GM12891 (cell line): Measurements from ENCODE around the gene OTX1.

Experiments
- DNase-seq: peaks from one replicate; pipeline ENCODE4 v3.0.0; 2011; ENCODE audit warnings: low spot score; ENCODE audit not compliant: insufficient read length
- FAIRE-seq: peaks from 2 replicates; lab custom pipeline; 2011; peaks lifted over from hg19 to GRCh38; lab: Jason Lieb, UNC
- PAX5 ChIP-seq: IDR thresholded peaks from 2 replicates; pipeline ENCODE4 v1.6.1; 2011; ENCODE audit warnings: low read length, moderate library complexity, mild to moderate bottlenecking; ENCODE audit not compliant: insufficient read depth, severe bottlenecking
- POLR2A ChIP-seq: IDR thresholded peaks from 2 replicates; pipeline ENCODE4 v1.6.1; 2011; ENCODE audit warnings: low read depth, low read length, control low read depth
- POLR2AphosphoS5 ChIP-seq: IDR thresholded peaks from 2 replicates; pipeline ENCODE4 v1.6.1; 2011; ENCODE audit warnings: low read depth, low read length, control low read depth
- POU2F2 ChIP-seq: IDR thresholded peaks from 2 replicates; pipeline ENCODE4 v1.6.1; 2011; ENCODE audit warnings: low read depth, mild to moderate bottlenecking, control low read depth, low read length, moderate library complexity
- SPI1 ChIP-seq: IDR thresholded peaks from 2 replicates; pipeline ENCODE4 v1.6.1; 2011; ENCODE audit warnings: low read depth, low read length, control low read depth
- TAF1 ChIP-seq: IDR thresholded peaks from 2 replicates; pipeline ENCODE4 v1.6.1; 2011; ENCODE audit warnings: low read depth, low read length, control low read depth

OTX1 gene

DNA sequence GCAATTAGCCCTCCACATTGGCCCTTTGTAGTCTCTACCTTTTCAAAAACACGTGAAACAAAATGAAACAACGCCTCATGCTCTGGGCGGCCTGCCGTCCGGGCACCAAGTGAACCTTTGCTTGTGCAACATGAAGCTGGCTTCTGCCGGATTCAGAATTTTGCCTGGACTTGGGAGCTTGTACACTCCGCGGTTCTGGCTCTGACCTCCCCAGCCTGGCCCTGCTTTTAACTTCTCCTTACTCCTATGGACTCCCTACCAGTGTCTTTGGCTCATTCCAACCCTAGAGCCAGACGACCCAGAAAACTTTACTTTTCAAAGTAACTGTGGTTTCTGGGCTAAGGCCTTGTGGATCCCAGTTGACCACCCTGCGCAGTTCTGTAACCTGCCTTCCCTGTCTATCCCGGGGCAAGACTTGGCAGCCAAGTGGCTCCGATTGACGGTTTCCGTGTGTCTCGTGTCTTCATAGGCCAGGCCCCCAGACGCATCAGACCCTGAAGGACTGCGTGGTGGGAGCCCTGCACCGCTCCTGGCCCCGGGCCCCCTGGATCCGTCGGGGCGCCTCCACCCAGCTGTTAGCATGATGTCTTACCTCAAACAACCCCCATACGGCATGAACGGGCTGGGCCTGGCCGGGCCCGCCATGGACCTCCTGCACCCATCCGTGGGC lies 1.9 kb downstream of the OTX1 start:
- DNase-seq = no peak
- no peak for FAIRE-seq
- TF ChIP-seq POLR2AphosphoS5 (no peak), POU2F2 (no peak), POLR2A (no peak), SPI1 (no peak), TAF1 (no peak)

DNA sequence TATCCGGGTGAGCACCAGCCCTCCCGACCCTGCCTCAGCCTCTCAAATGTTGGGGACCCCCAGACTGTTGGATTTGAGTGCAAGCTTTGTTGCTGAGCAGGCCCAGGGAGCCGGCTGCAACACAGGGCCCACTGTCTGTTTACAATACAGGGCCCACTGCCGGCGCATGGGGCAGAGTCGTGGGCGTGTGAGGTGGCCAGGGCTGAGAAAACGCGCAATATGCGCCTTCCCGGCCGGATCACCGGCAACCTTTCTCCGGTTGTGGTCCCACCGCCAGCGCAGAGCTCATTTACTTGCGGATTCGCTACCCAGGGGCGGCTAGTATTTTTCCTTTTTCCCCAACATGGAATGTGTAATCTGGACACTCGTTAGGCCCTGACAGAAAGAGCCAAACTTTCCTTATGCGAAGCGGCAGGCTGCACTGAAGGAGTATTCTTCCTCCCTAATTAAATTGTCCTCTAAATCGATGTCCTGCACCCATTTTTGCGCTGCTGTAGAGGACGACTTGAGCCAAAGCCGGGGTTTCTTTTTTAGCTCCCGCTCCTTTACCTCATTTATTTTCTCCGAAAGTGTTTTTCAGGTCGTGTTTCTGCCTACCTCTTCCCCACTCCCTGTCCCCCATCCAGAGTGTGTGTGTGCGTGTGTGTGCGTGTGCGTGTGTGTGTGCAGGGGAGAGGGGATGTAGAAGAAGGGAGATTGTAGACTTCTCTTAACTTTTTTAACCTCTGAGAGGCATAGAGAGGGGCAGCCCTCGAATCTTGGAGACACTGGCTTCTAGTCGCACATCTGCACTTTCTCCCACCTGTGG lies 2.7 kb downstream of the OTX1 start:
- FAIRE-seq (no peak), DNase-seq (no peak)
- TF ChIP-seq SPI1 = no peak
- no peak for TF ChIP-seq TAF1
- no peak for TF ChIP-seq PAX5
- no peak for TF ChIP-seq POLR2AphosphoS5
- no peak for TF ChIP-seq POU2F2
- no peak for TF ChIP-seq POLR2A

DNA sequence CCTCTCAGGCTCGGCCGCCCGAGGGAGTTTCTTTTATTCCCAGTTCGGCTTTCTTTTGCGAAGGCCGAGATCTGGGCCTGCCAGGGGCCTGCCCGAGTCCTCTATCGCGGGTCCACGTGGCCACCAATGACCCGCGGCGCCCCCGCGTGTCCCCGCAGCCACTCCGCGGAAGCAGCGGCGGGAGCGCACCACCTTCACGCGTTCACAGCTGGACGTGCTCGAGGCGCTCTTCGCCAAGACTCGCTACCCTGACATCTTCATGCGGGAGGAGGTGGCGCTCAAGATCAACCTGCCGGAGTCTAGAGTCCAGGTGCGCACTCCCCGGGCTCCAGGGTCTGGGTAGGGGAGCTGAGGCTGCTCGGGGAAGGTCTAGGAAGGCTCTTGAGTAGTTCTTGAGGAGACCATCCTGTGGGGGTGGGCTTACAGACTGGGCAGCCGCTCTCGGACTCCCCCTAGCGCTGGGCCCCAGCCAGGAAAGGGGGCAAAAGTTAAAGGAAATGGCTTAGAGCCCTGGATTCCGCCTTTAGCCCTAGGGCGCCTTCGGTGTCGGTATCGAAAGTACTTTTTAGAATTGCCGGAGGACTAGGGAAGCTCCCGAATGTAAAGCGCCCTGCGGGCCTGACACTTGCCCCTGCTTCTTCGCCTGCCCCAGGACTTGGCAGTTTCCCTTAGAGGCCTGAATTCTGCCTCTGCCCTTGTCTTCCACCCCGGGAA lies 3.4 kb downstream of the OTX1 start:
- DNase-seq (no peak), FAIRE-seq (no peak)
- TF ChIP-seq POLR2A (no peak), POLR2AphosphoS5 (no peak), POU2F2 (no peak), SPI1 (no peak), TAF1 (no peak)

DNA sequence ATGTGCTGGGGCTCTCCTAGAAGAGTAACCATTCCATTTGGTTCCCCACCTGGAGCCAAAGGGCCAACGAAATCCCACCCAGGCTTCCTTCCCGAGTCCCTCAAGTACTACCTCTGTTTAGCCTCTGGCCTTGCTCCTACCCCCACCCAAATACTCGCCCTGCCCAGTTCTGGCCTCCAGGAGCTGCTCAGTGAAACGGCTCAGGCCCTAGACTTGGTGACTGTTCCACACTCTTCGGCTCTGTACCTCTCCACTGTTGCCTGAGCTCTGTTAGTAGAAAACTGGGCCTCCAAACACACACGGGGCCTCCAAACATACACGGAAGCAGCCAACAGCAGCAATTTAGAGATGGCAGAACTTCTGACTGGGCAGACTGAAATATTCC lies 4.2 kb downstream of the OTX1 start:
- TF ChIP-seq POLR2A (no peak), SPI1 (no peak), POLR2AphosphoS5 (no peak), PAX5 (no peak), POU2F2 (no peak), TAF1 (no peak)
- no peak for DNase-seq
- no peak for FAIRE-seq

DNA sequence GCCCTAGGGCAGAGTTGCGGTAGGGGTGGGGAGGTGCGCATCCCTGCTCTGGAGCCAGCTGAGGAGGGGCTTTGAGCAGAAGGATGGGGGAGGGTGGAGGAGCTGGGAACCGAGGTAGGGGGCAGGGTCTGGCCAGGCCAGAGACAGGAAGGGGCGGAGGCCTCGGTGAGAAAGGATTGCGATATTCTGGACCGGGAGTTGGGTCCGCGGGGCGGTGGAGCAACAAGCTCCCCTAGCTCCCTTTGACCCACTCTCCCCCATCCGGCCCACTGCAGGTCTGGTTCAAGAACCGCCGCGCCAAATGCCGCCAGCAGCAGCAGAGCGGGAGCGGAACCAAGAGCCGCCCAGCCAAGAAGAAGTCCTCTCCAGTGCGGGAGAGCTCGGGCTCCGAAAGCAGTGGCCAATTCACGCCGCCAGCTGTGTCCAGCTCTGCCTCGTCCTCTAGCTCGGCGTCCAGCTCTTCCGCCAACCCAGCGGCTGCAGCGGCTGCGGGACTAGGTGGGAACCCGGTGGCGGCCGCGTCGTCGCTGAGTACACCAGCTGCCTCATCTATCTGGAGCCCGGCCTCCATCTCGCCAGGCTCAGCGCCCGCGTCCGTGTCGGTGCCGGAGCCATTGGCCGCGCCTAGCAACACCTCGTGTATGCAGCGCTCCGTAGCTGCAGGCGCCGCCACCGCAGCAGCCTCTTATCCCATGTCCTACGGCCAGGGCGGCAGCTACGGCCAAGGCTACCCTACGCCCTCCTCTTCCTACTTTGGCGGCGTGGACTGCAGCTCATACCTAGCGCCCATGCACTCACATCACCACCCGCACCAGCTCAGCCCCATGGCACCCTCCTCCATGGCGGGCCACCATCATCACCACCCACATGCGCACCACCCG lies 4.8 kb downstream of the OTX1 start:
- TF ChIP-seq TAF1 (no peak), SPI1 (no peak), POLR2AphosphoS5 (no peak), POU2F2 (no peak), POLR2A (no peak), PAX5 (no peak)
- DNase-seq = no peak
- no peak for FAIRE-seq

DNA sequence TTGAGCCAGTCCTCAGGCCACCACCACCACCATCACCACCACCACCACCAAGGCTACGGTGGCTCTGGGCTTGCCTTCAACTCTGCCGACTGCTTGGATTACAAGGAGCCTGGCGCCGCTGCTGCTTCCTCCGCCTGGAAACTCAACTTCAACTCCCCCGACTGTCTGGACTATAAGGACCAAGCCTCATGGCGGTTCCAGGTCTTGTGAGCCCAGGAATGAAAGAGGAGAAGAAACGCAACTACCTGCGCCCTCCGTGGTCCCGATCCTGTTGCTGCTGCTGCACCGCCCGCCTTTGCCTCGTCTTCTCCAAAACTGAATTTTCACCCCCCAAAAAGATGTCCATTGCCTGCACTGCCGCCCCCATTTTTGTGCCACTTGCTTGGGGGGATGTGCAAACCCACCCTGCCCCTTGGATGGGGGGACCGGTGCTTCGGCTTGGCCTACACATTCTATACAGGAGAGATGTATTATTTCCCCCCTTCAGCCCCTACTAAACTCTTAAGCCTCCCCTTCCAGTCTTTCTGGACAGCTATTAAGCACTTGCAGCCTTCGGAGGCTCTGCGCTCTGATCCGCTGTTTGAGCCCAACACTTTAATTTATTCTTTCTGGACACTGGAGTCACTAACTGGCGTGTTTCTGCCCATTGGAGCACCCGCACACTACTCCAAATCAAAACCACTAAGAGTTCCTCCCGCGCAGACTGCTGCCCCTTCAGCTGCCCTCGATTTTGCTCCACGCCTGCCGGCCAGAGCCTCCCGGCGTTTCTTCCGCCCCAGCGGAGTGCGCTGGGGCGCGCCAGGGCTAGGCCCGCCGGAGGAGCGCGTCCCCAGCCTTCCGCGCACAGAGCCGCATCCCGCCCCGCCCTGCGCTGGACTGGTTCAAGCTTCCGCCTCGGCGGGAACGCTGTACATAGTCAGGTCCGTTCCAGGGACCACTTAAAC lies 5.7 kb downstream of the OTX1 start:
- no peak for FAIRE-seq
- TF ChIP-seq POU2F2 (no peak), TAF1 (no peak), POLR2A (no peak), POLR2AphosphoS5 (no peak), PAX5 (no peak), SPI1 (no peak)

DNA sequence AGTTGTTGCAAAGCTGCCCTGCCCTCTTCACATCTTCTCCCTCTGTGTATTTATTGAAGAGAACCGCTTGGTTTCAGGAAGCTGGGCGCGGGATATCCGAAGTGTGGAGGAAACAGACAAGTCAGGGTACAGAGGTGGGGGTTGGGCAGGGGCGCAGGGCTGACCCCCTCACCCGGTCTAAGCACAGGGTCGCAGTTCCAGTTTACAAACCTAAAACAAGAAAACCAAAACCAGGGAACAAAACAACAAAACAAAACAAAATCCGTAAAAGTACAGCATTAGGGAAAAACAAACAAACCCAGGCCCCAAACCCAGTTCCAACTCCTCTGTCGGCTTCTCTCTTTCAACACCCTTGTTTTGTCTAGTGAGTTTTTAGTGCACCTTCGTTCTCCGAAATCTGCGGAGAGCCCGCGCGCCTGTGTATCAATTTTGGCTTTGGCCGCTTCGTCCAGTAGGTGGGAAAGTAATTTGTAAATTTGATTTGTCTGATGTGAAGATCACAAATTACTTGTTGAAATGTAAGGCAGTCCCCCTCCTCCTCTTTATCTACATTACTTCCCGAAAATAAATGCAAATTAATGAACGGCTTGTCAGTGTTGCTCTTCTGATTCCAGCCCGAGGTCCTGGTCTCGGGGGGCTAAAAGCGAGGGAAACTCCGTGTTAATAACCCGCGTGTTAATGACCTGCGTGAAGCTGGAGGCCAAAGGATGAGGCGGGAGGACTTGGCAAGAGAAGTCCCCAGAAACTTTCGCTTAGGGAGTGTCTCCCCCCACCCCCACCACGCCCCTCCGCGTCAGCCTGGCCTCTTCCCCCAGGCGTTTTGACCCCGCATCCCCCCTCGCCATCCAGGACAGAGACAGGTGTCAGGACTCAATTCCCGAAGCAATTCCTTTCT lies 6.9 kb downstream of the OTX1 start:
- FAIRE-seq = no peak
- TF ChIP-seq POLR2AphosphoS5 = no peak
- TF ChIP-seq SPI1 = no peak
- no peak for TF ChIP-seq PAX5
- TF ChIP-seq POU2F2 = no peak
- TF ChIP-seq TAF1 = no peak
- TF ChIP-seq POLR2A = no peak
- DNase-seq = no peak

More for the DNA sequence above, 5.7 kb downstream of the OTX1 start:
- DNase-seq = no peak
